ENCODE data around the gene CHD2.

The CHD2 gene

DNA sequence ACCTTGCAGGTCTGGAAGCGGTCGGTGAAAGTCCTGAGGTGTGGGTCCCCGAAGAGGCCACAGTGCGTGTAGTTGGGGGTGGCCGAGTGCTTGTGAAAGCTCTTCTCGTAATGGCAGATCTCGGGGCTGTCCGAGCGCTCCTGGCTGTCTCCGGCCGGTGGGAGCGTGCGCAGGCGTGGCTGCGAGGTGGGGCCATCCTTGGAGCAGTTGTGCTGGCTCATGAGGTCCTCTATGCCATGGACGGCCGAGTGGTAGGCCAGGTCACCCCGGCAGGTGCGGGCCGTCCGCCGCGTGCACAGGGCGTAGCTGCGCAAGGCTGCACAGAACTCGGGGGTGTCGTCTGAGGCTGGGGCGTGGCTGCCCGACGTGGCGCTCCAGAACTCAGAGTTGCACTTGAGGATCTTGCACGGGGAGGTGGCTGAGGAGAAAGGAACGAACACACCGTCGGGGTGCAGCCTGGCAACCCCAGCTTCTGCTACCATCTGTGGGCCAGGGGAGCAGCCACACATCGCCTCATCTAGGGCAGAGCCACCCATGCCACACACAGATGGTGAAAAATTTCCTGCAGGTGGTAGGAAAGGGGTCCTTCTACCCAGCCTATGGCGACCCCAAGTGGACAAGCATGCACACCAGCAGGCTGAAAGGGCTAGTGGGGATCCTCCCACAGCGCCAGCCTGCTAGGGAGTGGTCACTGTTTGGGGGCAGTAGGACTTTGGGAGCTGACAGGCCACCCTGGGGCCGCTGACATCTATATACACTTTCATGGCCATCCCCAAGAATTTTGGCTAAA is 152.2 kb downstream of the CHD2 start:
- no peak for DNase-seq (ENCODE audit: low spot score)
- TF ChIP-seq CTCF (IDR thresholded peaks at IDR 0.05): no peak
- H3K27ac ChIP-seq: no peak overlapping the region

GRCh38 chr15:93055211-93055610 is 155.1 kb downstream of the CHD2 start:
- H3K4me3 ChIP-seq: no peak overlapping the region
- H3K27ac ChIP-seq: no peak overlapping the region
- no peak for TF ChIP-seq CTCF (IDR thresholded peaks at IDR 0.05)
- no peak for DNase-seq (ENCODE audit: low spot score)

More for the DNA sequence above, 152.2 kb downstream of the CHD2 start:
- no peak overlapping the region for H3K4me3 ChIP-seq

DNA sequence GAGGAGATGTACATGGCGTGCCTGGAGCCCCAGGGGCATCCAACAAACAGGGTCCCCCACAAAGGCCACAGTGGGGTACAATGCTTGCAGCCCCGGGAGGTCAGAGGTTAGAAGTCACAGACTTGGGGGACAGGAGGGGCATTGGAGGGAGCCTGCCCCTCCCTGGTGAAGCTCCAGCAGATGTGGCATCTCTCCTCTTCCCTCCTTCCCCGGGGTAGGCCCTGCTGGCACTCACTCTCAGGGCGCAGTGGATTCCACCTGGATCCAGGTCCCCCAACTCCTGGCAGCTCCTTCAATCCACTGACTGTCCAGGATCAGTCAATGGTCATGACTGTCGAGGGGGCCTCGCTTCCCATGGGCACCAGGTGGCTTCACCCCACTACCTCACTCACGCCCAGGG is 156.7 kb downstream of the CHD2 start:
- Histone ChIP-seq H3K27ac (no peak overlapping the region), H3K4me3 (no peak overlapping the region)
- TF ChIP-seq CTCF (IDR thresholded peaks at IDR 0.05): no peak
- no peak for DNase-seq (ENCODE audit: low spot score)

GRCh38 chr15:93057618-93058017 is 157.5 kb downstream of the CHD2 start:
- Histone ChIP-seq H3K4me3 (no peak overlapping the region), H3K27ac (no peak overlapping the region)
- TF ChIP-seq CTCF (IDR thresholded peaks at IDR 0.05): no peak
- DNase-seq (ENCODE audit: low spot score): no peak

- no peak overlapping the region for H3K27ac ChIP-seq
- H3K4me3 ChIP-seq: no peak overlapping the region
- no peak for TF ChIP-seq CTCF (IDR thresholded peaks at IDR 0.05)
- DNase-seq (ENCODE audit: low spot score): no peak
Observed at GRCh38 chr15:93058128-93058527, 158.0 kb downstream of the CHD2 start.

GRCh38 chr15:93058904-93059427 is 158.8 kb downstream of the CHD2 start:
- H3K27ac ChIP-seq: no peak overlapping the region
- DNase-seq (ENCODE audit: low spot score): no peak
- H3K4me3 ChIP-seq: no peak overlapping the region
- TF ChIP-seq CTCF (IDR thresholded peaks at IDR 0.05): no peak

- Histone ChIP-seq H3K4me3 (no peak overlapping the region), H3K27ac (no peak overlapping the region)
- DNase-seq (ENCODE audit: low spot score): no peak
- TF ChIP-seq CTCF (IDR thresholded peaks at IDR 0.05): no peak
Observed at GRCh38 chr15:93059442-93059841, 159.3 kb downstream of the CHD2 start.
